Measurements from ENCODE around the gene IL36B. TPM values are rescaled to one million over a fixed set of nuclear protein-coding genes. Genes with fewer than 3 reads are reported as not detected.

Gene IL36B
- polyA plus RNA-seq, 1 of the 3 experiments (the other 2 are of a cell fraction): not detected

- Histone ChIP-seq H3F3A (replicated peaks; ENCODE audit: insufficient read depth) (no peaks in the 10 kb centered on the region), H3K27ac (ENCODE audit: low read depth in 2 of 2, low read length in 1 of 2) (no peak overlapping the region), H3K4me2 (no peak overlapping the region), H4K20me1 (ENCODE audit: insufficient read depth) (no peaks in the 10 kb centered on the region), H3K9me3 (no peaks in the 10 kb centered on the region), H3K4me1 (ENCODE audit: control insufficient read depth in 1 of 2, insufficient read depth in 2 of 2, low read depth in 1 of 2, low read length in 1 of 2) (no peaks in the 10 kb centered on the region), H3K27me3 (ENCODE audit: insufficient read depth) (no peaks in the 10 kb centered on the region), H3K9me2 (no peaks in the 10 kb centered on the region), H3K9ac (no peak overlapping the region), H3K36me3 (replicated peaks in 1 of 2; ENCODE audit: control insufficient read depth in 1 of 2, insufficient read depth in 2 of 2, low read length in 1 of 2) (no peaks in the 10 kb centered on the region), H3K79me2 (ENCODE audit: insufficient read depth) (no peaks in the 10 kb centered on the region), H3K4me3 (ENCODE audit: low read depth in 2 of 2, low read length in 1 of 2) (no peak overlapping the region), H2AFZ (ENCODE audit: low read depth) (no peak overlapping the region)
- CTCF ChIA-PET: no interaction called here
- TF ChIP-seq EP300 (IDR thresholded peaks at IDR 0.05; ENCODE audit: borderline replicate concordance in 1 of 2, low read depth in 1 of 2, low read length in 1 of 2): no peak
- no peak for TF ChIP-seq ELF1 (IDR thresholded peaks at IDR 0.05)
- no peak for TF ChIP-seq FOSL2 (IDR thresholded peaks at IDR 0.05; ENCODE audit: borderline replicate concordance, low read depth)
- DNase-seq: no peak
- WGBS (ENCODE audit: low lambda C conversion rate): 3% methylated on average over 2 of the region's 2 CpGs
- POLR2A ChIA-PET: no interaction called here
Observed at GRCh38 chr2:113093613-113093977, 40.9 kb upstream of the IL36B start.

- TF ChIP-seq RFX5 (IDR thresholded peaks at IDR 0.05; ENCODE audit: low read length) (no peak), NFIC (IDR thresholded peaks at IDR 0.05; ENCODE audit: borderline replicate concordance) (no peak), EZH2phosphoT487 (IDR thresholded peaks at IDR 0.05; ENCODE audit: borderline replicate concordance, low read depth) (no peak), GATA2 (CRISPR knock-in tag; IDR thresholded peaks at IDR 0.05) (no peak), REST (IDR thresholded peaks at IDR 0.05; ENCODE audit: low read depth, low read length) (no peak), NRF1 (IDR thresholded peaks at IDR 0.05; ENCODE audit: low read depth, low read length) (no peak), FOSL2 (IDR thresholded peaks at IDR 0.05; ENCODE audit: borderline replicate concordance, low read depth) (no peak), SIN3A (IDR thresholded peaks at IDR 0.05; ENCODE audit: borderline replicate concordance, low read depth, low read length) (no peak), ZBTB33 (IDR thresholded peaks at IDR 0.05; ENCODE audit: borderline replicate concordance, low read depth) (no peak), PBX3 (IDR thresholded peaks at IDR 0.05) (no peak), FOXJ3 (CRISPR knock-in tag; IDR thresholded peaks at IDR 0.05) (no peak), JUND (IDR thresholded peaks at IDR 0.05) (no peak), GABPA (IDR thresholded peaks at IDR 0.05; ENCODE audit: low read depth) (no peak), TEAD4 (IDR thresholded peaks at IDR 0.05; ENCODE audit: borderline replicate concordance, insufficient read depth) (no peak), SMC3 (IDR thresholded peaks at IDR 0.05; ENCODE audit: low read depth, low read length) (no peak), MEF2A (IDR thresholded peaks at IDR 0.05; ENCODE audit: borderline replicate concordance, low read depth) (no peak)
- Histone ChIP-seq H3K9me2 (no peaks in the 10 kb centered on the region), H3K27me3 (ENCODE audit: insufficient read depth) (no peaks in the 10 kb centered on the region; the same call in 1 of the 2 replicates), H4K20me1 (ENCODE audit: insufficient read depth) (no peaks in the 10 kb centered on the region), H2AFZ (ENCODE audit: low read depth) (no peak overlapping the region), H3K4me3 (ENCODE audit: low read depth in 2 of 2, low read length in 1 of 2) (no peak overlapping the region), H3K27ac (ENCODE audit: low read depth in 2 of 2, low read length in 1 of 2) (no peak overlapping the region), H3K9ac (no peak overlapping the region), H3K9me3 (no peaks in the 10 kb centered on the region), H3F3A (replicated peaks; ENCODE audit: insufficient read depth) (no peaks in the 10 kb centered on the region), H3K4me2 (no peak overlapping the region), H3K4me1 (ENCODE audit: control insufficient read depth in 1 of 2, insufficient read depth in 2 of 2, low read depth in 1 of 2, low read length in 1 of 2) (no peaks in the 10 kb centered on the region), H3K36me3 (replicated peaks in 1 of 2; ENCODE audit: control insufficient read depth in 1 of 2, insufficient read depth in 2 of 2, low read length in 1 of 2) (no peaks in the 10 kb centered on the region), H3K79me2 (ENCODE audit: insufficient read depth) (no peaks in the 10 kb centered on the region)
- no peak for DNase-seq
- CTCF ChIA-PET: interaction anchor here (0.8 kb wide), 1 partner anchor 44 kb away, joined by 3 read pairs; no protein-coding TSS in a partner anchor
- 2% methylated on average over 5 of the region's 5 CpGs for WGBS (ENCODE audit: low lambda C conversion rate)
- POLR2A ChIA-PET: no interaction called here
Observed at GRCh38 chr2:113092864-113093612, 40.4 kb upstream of the IL36B start.
